ENCODE data around the gene NAB1. TPM values are rescaled to one million over a fixed set of nuclear protein-coding genes. Genes with fewer than 3 reads are reported as not detected.

The NAB1 gene
- total and polyA plus RNA-seq, 8 donors: 14.2 to 121 (median 35.3) TPM

DNA sequence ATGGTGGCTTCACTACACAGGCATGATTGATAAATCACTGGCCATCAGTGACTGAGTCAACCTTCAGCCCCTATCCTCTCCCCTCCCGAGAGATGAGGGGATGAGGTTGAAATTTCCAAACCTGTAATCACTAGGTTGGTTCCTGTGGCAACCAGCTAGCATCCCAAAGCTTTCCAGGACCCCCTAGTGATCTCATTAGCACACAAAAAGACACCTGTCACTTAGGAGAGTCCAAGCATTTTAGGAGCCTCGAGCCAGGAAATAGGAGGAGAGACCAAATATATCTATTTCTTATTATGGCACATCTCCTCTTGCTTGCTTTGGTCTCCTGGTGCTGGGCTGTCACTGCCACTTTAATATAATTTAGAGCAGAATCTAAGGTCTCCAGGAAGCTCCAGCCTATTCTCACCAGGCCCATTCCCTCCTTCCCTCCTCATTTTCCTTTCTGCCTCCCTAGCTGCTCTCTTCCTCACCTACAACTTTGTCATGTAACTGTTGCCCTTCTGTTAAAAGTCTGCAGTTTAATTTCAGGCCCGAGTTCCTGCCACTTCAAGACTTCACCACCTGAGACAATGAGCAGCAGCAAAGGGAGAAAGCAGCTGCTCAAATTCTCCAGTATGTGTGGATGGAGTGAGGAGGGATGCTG, 33.2 kb upstream of the NAB1 start:
- DNase-seq: no peak
- TF ChIP-seq POLR2AphosphoS5 (IDR thresholded peaks at IDR 0.05): no peak
- no peak for TF ChIP-seq POLR2A (IDR thresholded peaks at IDR 0.05)
- TF ChIP-seq CTCF (IDR thresholded peaks at IDR 0.05): no peak
- no peak for TF ChIP-seq EP300 (IDR thresholded peaks at IDR 0.05)
- Histone ChIP-seq H3K4me1 (no peaks in the 10 kb centered on the region), H3K36me3 (no peaks in the 10 kb centered on the region), H3K9me3 (no peaks in the 10 kb centered on the region), H3K4me3 (no peak overlapping the region), H3K27ac (no peak overlapping the region), H3K27me3 (no peaks in the 10 kb centered on the region)
- WGBS, 5 donors: 59 to 81% (median 76%) methylated on average over 3 of the region's 3 CpGs
- intact Hi-C loops (cut with DNase I; ENCODE audit: low total_unique reads): no loop called here

DNA sequence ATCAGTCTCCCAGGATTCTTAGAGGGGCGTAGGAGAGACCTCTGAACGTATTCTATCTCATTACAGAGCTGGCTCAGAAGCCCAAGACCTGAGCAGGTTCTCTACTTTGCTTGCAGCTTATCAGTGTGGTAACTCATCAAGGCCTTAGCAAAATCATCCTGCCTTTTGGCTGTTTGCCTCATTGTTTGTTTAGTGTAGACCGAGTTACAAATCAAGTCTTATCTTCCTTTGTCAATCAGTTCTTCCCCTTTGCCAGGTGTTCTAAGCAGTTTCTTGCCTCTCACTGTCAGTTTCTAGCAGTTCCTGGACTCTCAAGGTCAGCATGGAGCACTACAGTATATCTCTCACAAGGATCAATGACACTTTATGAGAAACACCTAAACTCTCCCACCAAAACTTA, 30.9 kb upstream of the NAB1 start:
- WGBS, 5 donors: 65 to 70% (median 68%) methylated on average over 3 of the region's 3 CpGs

GRCh38 chr2:190625691-190626090, 23.2 kb upstream of the NAB1 start:
- DNase-seq: no peak
- no peak overlapping the region for H3K27ac ChIP-seq
- intact Hi-C loops (cut with DNase I; ENCODE audit: low total_unique reads): no loop called here
- no peaks in the 10 kb centered on the region for H3K36me3 ChIP-seq
- peaks cover 0 to 20% (median 11%) of the 10 kb centered on the region in 4 donors for H3K4me1 ChIP-seq
- no peaks in the 10 kb centered on the region for H3K9me3 ChIP-seq
- H3K4me3 ChIP-seq: no peak overlapping the region
- no peak for TF ChIP-seq POLR2A (IDR thresholded peaks at IDR 0.05)
- no peak for TF ChIP-seq POLR2AphosphoS5 (IDR thresholded peaks at IDR 0.05)
- no peak for TF ChIP-seq CTCF (IDR thresholded peaks at IDR 0.05)
- TF ChIP-seq EP300 (IDR thresholded peaks at IDR 0.05): no peak
- no peaks in the 10 kb centered on the region for H3K27me3 ChIP-seq

More for the DNA sequence above, 30.9 kb upstream of the NAB1 start:
- Histone ChIP-seq H3K9me3 (no peaks in the 10 kb centered on the region), H3K27ac (no peak overlapping the region), H3K4me3 (no peak overlapping the region), H3K27me3 (no peaks in the 10 kb centered on the region), H3K36me3 (no peaks in the 10 kb centered on the region), H3K4me1 (no peaks in the 10 kb centered on the region)
- TF ChIP-seq POLR2AphosphoS5 (IDR thresholded peaks at IDR 0.05): no peak
- TF ChIP-seq EP300 (IDR thresholded peaks at IDR 0.05): no peak
- TF ChIP-seq CTCF (IDR thresholded peaks at IDR 0.05): no peak
- TF ChIP-seq POLR2A (IDR thresholded peaks at IDR 0.05): no peak
- intact Hi-C loops (cut with DNase I; ENCODE audit: low total_unique reads): no loop called here
- no peak for DNase-seq

GRCh38 chr2:190626641-190627210, 22.2 kb upstream of the NAB1 start:
- Histone ChIP-seq H3K4me3 (no peak overlapping the region), H3K4me1 (peaks cover 0 to 20% (median 11%) of the 10 kb centered on the region in 4 donors), H3K36me3 (no peaks in the 10 kb centered on the region), H3K27ac (no peak overlapping the region), H3K9me3 (no peaks in the 10 kb centered on the region), H3K27me3 (no peaks in the 10 kb centered on the region)
- intact Hi-C loops (cut with DNase I; ENCODE audit: low total_unique reads): no loop called here
- WGBS, 5 donors: 84 to 89% (median 85%) methylated on average over 7 of the region's 7 CpGs
- no peak for DNase-seq
- TF ChIP-seq CTCF (IDR thresholded peaks at IDR 0.05) (no peak), POLR2AphosphoS5 (IDR thresholded peaks at IDR 0.05) (no peak), EP300 (IDR thresholded peaks at IDR 0.05) (no peak), POLR2A (IDR thresholded peaks at IDR 0.05) (no peak)

All from stomach (tissue), 9 donors.